HG03342 (cell line): ENCODE measurements around the gene PDZRN3.

Source experiments
- ATAC-seq: cut with Tn5 transposase; IDR thresholded peaks from one replicate; pipeline ENCODE4 v1.9.1; 2021; ENCODE audit warnings: mild to moderate bottlenecking, moderate library complexity; ENCODE audit not compliant: unreplicated experiment

Gene PDZRN3

DNA sequence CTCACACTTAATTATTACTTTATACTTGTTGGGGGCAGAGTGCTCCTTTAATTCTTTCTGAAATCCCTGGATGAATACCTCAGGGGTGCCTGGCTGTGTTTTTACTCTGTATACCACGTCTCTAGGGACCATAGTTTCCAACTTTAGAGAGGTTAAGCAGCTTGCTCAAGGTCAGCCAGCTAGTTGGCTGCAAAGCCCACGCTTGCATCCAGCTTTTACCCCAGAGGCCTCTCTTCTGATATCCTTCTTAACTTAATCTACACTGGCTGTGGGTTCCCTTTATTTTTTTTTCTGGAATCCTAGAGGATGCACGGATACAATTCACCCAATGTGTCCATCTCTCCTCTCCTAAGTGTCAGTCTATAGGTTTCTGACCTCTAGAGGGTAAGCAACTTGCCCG, 1.4 kb downstream of the PDZRN3 start:
- ATAC-seq: no peak

DNA sequence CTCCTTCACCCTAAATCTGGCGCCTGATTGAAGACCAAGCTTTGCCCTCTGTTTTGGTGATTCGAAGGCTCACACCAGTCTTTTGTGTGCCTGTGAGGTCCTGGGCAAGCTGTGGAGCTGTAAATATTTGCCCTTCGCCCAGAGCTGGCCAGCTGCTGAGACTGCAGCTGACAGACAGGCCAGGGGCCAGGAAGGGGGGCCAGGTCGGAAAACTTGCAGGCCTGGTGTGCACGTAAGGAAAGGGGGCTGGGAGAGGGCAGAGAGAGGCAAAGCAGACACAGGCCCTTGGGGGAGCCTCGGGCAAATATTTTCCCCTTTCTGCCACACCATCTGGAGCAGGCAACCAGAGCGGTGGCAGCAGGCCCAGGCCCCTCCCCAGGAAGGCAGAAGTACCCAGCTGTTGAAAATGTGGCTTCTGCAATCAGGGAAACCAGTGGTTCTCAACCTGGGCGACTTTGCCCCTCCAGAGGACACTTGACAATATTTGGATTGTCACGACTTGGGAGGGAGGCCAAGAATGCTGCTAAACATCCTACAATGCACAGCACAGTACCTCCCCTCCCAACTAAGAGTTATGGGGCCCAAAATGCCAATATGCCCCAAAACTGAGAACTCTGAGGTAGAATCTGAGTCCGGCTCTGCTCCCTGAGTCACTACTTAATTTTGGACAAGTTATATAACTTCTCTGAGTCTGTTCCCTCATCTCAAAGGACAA, 2.5 kb downstream of the PDZRN3 start:
- no peak for ATAC-seq

DNA sequence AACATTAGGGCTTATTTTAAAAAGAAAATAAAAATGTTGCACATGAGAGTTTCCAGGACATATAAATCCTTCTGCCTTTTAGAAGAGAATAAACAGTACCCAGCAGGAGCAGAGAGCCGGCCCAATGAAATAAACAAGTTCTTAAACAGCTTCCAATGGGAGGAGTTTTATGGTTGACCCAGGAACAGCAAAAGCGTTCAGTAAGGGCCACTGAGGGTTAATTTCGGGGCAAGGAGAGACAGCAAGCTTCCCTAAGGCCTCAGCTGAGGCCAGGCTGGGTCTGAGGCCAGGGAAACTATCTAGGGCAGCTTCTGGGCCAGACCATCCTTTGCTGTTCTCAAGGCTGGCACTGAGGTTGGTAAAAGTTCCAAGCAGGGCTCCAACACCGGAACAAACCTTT, 3.4 kb downstream of the PDZRN3 start:
- no peak for ATAC-seq

DNA sequence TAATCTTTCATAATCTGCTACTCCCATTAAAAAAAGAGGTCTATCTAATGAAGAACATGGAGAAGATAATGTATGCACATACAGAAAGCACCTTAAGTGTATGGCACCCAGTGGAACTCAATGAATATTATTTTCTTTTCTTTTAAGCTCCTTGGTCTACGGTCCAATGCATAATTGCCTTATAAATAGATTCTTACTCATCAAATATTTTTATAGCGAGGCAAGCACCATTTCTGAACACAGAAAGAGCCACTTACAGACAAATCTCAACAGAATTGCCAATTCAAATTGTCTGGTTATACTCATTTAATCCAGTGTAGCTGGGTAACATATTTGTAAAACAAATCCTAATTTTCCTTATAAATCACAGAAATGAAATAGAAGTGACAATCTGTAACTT, 6.3 kb downstream of the PDZRN3 start:
- no peak for ATAC-seq

GRCh38 chr3:73616056-73616455, 8.7 kb downstream of the PDZRN3 start:
- ATAC-seq: no peak

DNA sequence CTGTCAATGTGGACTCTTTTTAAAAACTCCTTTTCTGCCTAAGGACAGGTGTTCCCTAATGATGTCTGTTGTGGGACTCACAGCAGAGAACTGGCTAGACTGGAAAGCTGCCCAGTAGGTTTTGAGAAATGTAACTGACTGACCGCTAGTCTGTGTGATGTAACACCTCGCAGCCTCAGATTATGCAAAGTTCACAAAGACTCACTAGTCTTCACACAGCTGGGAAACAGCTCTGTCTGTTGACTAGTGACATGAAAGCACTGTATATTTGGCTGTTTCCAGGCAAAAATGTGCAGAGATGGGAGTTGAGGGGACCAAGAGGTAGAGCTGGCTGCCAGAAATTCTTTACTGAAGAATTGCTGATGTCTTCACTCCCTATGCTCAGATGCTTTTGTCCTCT, 10.3 kb downstream of the PDZRN3 start:
- ATAC-seq: no peak

DNA sequence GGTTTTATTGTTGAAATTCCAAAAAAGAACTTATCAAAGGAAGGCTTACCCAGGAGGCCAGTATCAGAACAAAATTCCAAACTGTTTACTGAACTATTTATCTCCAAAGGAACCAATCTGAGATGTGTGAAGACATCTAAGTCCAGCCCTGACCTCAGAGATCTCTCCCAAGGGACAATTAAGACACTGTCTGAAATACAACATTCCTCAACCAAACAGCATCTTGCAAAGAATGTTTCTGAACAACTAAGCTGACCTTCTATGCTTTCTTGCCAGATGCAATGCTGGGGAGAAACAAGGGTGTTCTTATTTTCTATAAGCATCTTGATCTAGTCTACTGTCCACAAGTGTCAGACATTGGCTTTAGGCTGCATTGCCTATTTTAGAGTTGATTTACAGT, 13.6 kb downstream of the PDZRN3 start:
- no peak for ATAC-seq

DNA sequence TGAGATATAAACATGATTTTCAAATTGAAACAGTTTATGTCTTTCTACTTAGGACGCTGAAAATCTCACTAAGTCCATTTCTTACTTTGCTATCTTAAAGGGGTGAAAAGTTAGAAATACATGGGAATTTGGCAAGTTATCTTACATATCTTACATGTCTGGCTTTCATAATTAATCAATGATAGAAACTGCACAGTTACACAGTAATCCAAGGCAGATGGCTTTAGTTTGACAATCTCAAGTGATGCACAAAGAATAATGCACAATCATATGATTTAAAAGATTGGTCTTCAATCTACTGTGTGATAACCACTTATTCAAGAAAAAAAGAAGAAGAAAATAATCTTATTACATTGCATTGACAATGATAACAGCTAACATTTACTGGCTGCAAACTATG, 14.2 kb downstream of the PDZRN3 start:
- no peak for ATAC-seq

DNA sequence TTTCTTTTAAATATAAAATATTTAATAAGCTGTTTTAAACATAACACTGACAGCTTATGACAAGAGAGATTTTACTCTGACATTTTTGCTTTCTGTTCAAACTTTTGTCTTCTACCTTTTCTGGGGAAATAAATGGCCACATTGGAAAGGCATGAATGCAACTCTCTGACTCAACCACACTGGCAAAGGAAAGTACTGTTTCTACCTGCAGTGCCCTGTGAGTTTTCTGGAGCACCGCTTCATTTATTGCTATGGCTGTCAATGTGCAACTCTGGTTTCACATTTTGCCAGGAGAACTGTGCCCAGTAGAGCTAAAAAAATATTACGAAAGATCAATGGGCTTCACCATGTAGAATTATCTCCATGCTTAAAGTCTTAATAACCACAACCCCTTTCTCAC, 15.1 kb downstream of the PDZRN3 start:
- ATAC-seq: no peak

DNA sequence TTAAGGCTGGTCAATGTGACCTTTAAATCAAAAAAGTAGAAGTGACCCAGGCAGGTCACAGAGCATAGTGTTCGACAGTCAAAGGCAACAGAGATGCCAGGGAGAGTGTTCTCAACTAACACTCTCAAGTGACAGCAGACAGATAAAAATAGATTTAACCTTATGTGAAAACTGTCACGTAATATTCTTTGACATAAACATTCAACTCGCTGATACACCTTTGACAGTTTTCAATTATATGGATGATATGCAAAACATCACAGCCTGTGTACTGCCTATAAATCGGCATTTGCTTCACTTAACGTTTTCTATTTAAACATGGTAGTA, 15.5 kb downstream of the PDZRN3 start:
- no peak for ATAC-seq

GRCh38 chr3:73608456-73609314, 16.1 kb downstream of the PDZRN3 start:
- no peak for ATAC-seq

DNA sequence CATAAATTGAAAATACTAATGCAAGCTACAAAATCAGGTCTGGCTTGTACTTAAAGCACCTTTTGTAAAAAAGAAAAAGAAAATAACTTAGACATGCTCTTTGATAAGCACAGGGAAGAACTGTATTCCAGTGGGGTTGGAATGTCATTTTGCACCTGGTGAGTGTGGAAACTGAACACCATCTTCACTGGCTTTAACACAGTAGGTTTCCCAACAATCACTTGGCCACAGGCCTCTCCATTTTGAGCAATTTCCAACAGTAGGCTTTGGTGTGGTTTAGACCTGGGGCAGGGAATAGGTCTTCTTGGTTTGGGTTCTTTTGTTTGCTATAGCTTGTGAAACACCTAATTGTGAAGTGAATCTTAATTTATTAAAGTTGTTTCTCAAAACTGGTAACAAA, 18.9 kb downstream of the PDZRN3 start:
- ATAC-seq: no peak

GRCh38 chr3:73605412-73605811, 19.3 kb downstream of the PDZRN3 start:
- no peak for ATAC-seq

DNA sequence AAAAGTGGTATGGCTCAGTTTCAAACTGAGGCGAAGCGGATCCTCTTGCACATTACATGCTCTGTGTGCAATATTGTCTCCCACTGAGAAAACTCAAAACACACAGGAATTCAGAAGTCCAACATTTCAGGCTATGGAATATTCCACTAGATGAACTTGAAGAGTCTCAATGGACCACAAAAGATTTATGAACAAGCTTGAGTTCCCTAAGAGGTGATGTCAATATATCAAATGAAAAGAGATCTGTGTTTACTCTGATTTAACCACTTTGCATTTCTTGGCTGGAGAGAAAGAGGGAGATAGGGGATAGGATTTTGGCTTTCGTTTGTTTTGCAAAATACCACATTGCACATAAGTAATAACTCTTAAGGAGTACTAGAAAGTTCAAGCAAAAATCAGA, 20.3 kb downstream of the PDZRN3 start:
- no peak for ATAC-seq

GRCh38 chr3:73603762-73604171, 21.0 kb downstream of the PDZRN3 start:
- no peak for ATAC-seq

DNA sequence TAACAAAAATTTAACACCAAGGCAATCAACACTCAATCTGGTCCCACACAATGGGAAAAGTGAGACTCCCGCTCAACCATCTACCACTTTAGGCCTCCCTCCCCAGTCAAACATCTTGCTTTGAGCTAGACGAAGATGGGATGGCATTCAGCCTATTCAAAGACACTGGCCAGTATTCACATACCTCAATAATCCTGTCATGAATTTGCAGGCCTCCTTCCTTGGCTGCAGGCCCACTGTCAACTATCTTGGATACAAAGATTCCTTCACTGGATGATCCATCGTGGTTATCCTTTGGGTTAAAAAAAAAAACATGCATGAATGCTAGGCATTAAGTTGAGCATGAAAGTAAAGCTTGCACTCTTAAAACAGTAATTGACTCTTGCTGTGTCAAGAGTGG, 22.6 kb downstream of the PDZRN3 start:
- no peak for ATAC-seq

GRCh38 chr3:73601481-73601880, 23.3 kb downstream of the PDZRN3 start:
- ATAC-seq: no peak

DNA sequence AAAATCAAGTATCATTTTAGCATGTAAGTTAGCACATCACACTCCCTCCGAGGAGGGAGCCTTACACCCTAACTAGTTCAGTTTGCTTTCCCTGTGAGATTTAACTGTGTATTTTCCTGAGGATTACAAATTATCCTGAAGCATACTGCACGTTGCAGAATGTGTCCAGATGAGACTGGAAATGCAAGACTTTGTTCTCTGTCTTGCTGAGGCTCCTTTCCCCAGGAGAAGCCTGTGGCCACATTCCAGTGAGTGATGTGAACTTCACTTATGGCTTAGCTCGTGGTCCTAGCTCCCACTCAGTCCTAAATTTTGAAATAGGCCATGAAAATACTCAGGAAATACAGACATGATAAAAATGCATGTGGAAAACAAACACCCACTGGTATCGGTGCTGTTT, 23.7 kb downstream of the PDZRN3 start:
- no peak for ATAC-seq

DNA sequence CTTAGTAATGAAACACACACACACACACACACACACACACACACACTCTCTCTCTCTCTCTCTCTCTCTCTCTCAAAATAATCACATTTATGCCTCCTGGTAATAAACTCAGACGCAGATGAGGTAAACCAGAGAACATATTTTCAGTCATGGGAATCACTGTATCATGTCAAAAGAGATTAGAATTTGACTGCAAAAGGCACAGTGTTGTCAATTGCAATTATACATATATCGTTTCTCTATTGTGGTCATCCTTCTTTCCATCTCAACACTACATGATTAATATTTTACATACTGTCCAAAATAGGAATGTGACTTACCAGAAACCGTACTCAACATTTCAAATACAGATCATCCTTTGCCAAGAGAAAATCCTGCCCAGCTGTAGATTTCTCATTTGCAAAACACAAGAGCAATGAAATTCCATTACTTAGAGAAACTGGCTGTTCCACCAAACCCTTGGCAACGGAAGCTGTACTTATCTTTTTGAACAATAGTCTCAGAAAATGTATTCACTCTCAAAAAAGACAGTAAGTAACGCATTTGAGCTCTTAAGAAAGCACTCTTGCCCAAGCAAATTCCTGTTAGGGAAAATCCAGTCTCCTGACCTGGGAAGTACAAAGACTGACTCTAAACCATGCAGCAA, 24.3 kb downstream of the PDZRN3 start:
- ATAC-seq: no peak

- no peak for ATAC-seq
Observed at GRCh38 chr3:73599605-73600004, 25.1 kb downstream of the PDZRN3 start.

DNA sequence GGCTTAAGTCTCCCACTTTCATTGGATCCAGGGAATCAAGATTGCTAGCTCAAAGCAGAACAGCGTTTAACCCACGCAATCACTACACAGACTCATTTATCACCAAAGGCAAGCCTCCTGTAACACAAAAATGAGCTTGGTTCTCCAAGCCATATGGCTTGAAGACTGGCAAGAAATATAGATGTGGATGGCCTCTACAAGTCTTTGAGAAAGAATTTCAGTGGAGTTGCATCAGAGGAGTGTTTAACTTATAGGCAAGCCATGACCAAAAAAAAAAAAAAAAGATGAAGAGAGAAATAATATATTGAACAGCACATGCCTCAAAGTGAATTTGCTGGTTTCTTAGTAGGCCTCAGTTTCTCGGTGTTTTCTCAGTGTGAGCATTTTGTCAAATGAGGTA, 27.3 kb downstream of the PDZRN3 start:
- no peak for ATAC-seq
